ENCODE data around the gene MEF2D. TPM values are rescaled to one million over a fixed set of nuclear protein-coding genes. Genes with fewer than 3 reads are reported as not detected.

The MEF2D gene
- total RNA-seq, 1 experiment from 2014 or later: 10.0 TPM

- no peak for DNase-seq
Measured at GRCh38 chr1:156433602-156434001, 67.0 kb downstream of the MEF2D start.

GRCh38 chr1:156433032-156433431, 67.5 kb downstream of the MEF2D start:
- DNase-seq: no peak
- Histone ChIP-seq H3K9me3 (replicated peaks) (no peaks in the 10 kb centered on the region), H3K27me3 (peaks cover 2% of the 10 kb centered on the region), H3K4me3 (no peak overlapping the region), H3K4me1 (no peaks in the 10 kb centered on the region), H3K27ac (no peak overlapping the region), H3K36me3 (no peaks in the 10 kb centered on the region)

More at GRCh38 chr1:156433602-156434001, 67.0 kb downstream of the MEF2D start:
- Histone ChIP-seq H3K27ac (no peak overlapping the region), H3K4me1 (no peaks in the 10 kb centered on the region), H3K4me3 (no peak overlapping the region), H3K9me3 (replicated peaks) (no peaks in the 10 kb centered on the region), H3K36me3 (no peaks in the 10 kb centered on the region), H3K27me3 (no peaks in the 10 kb centered on the region; the same call in none of the 2 replicates)

- Histone ChIP-seq H3K4me3 (no peak overlapping the region), H3K4me1 (no peaks in the 10 kb centered on the region), H3K27ac (no peak overlapping the region), H3K36me3 (no peaks in the 10 kb centered on the region), H3K9me3 (replicated peaks) (no peaks in the 10 kb centered on the region), H3K27me3 (peaks cover 5% of the 10 kb centered on the region)
- no peak for DNase-seq
Measured at GRCh38 chr1:156432669-156433018, 67.9 kb downstream of the MEF2D start.

GRCh38 chr1:156431769-156432668, 68.6 kb downstream of the MEF2D start:
- Histone ChIP-seq H3K36me3 (no peaks in the 10 kb centered on the region), H3K27ac (no peak overlapping the region), H3K27me3 (peaks cover 9% of the 10 kb centered on the region), H3K4me1 (no peaks in the 10 kb centered on the region), H3K9me3 (replicated peaks) (no peaks in the 10 kb centered on the region), H3K4me3 (no peak overlapping the region)
- no peak for DNase-seq

GRCh38 chr1:156431366-156431765, 69.2 kb downstream of the MEF2D start:
- no peak for DNase-seq
- H3K27me3 ChIP-seq: peaks cover 9% of the 10 kb centered on the region

GRCh38 chr1:156430866-156431265, 69.7 kb downstream of the MEF2D start:
- no peaks in the 10 kb centered on the region for H3K4me1 ChIP-seq
- H3K36me3 ChIP-seq: no peaks in the 10 kb centered on the region
- H3K9me3 ChIP-seq (replicated peaks): no peaks in the 10 kb centered on the region
- DNase-seq: no peak
- H3K4me3 ChIP-seq: no peak overlapping the region
- peaks cover 9% of the 10 kb centered on the region for H3K27me3 ChIP-seq
- no peak overlapping the region for H3K27ac ChIP-seq

More at GRCh38 chr1:156431366-156431765, 69.2 kb downstream of the MEF2D start:
- Histone ChIP-seq H3K9me3 (replicated peaks) (no peaks in the 10 kb centered on the region), H3K36me3 (no peaks in the 10 kb centered on the region), H3K4me3 (no peak overlapping the region), H3K27ac (no peak overlapping the region), H3K4me1 (no peaks in the 10 kb centered on the region)

GRCh38 chr1:156430303-156430702, 70.3 kb downstream of the MEF2D start:
- Histone ChIP-seq H3K4me1 (no peaks in the 10 kb centered on the region), H3K36me3 (no peaks in the 10 kb centered on the region), H3K27ac (no peak overlapping the region), H3K9me3 (replicated peaks) (no peaks in the 10 kb centered on the region), H3K27me3 (peaks cover 9% of the 10 kb centered on the region), H3K4me3 (no peak overlapping the region)
- DNase-seq: no peak

GRCh38 chr1:156429313-156430060, 71.1 kb downstream of the MEF2D start:
- Histone ChIP-seq H3K27me3 (peaks cover 15% of the 10 kb centered on the region), H3K27ac (no peak overlapping the region), H3K36me3 (no peaks in the 10 kb centered on the region), H3K4me3 (no peak overlapping the region), H3K4me1 (no peaks in the 10 kb centered on the region), H3K9me3 (replicated peaks) (no peaks in the 10 kb centered on the region)
- no peak for DNase-seq

GRCh38 chr1:156428746-156429288, 71.8 kb downstream of the MEF2D start:
- Histone ChIP-seq H3K36me3 (no peaks in the 10 kb centered on the region), H3K4me3 (no peak overlapping the region), H3K27me3 (peaks cover 19% of the 10 kb centered on the region)

GRCh38 chr1:156427957-156428356, 72.6 kb downstream of the MEF2D start:
- no peak for DNase-seq
- no peaks in the 10 kb centered on the region for H3K4me1 ChIP-seq
- H3K9me3 ChIP-seq (replicated peaks): no peaks in the 10 kb centered on the region
- H3K36me3 ChIP-seq: no peaks in the 10 kb centered on the region
- no peak overlapping the region for H3K4me3 ChIP-seq
- peaks cover 21% of the 10 kb centered on the region for H3K27me3 ChIP-seq
- no peak overlapping the region for H3K27ac ChIP-seq

More at GRCh38 chr1:156428746-156429288, 71.8 kb downstream of the MEF2D start:
- DNase-seq: no peak
- H3K9me3 ChIP-seq (replicated peaks): no peaks in the 10 kb centered on the region
- no peaks in the 10 kb centered on the region for H3K4me1 ChIP-seq
- no peak overlapping the region for H3K27ac ChIP-seq

GRCh38 chr1:156425943-156426342, 74.6 kb downstream of the MEF2D start:
- peaks cover 29% of the 10 kb centered on the region; the same call in 1 of the 2 replicates for H3K27me3 ChIP-seq
- no peak overlapping the region for H3K4me3 ChIP-seq
- H3K4me1 ChIP-seq: no peaks in the 10 kb centered on the region
- H3K36me3 ChIP-seq: no peaks in the 10 kb centered on the region
- no peaks in the 10 kb centered on the region for H3K9me3 ChIP-seq (replicated peaks)
- no peak for DNase-seq
- no peak overlapping the region for H3K27ac ChIP-seq

GRCh38 chr1:156424806-156425432, 75.7 kb downstream of the MEF2D start:
- no peaks in the 10 kb centered on the region for H3K36me3 ChIP-seq

GRCh38 chr1:156423422-156424352, 76.9 kb downstream of the MEF2D start:
- Histone ChIP-seq H3K27ac (no peak overlapping the region), H3K4me3 (no peak overlapping the region), H3K27me3 (peaks cover 37% of the 10 kb centered on the region; the same call in 1 of the 2 replicates), H3K36me3 (no peaks in the 10 kb centered on the region), H3K9me3 (replicated peaks) (no peaks in the 10 kb centered on the region), H3K4me1 (no peaks in the 10 kb centered on the region)
- DNase-seq: no peak

More at GRCh38 chr1:156424806-156425432, 75.7 kb downstream of the MEF2D start:
- Histone ChIP-seq H3K27ac (no peak overlapping the region), H3K4me3 (no peak overlapping the region), H3K27me3 (peaks cover 29% of the 10 kb centered on the region; the same call in 1 of the 2 replicates), H3K4me1 (no peaks in the 10 kb centered on the region), H3K9me3 (replicated peaks) (no peaks in the 10 kb centered on the region)
- no peak for DNase-seq
